SU-DHL-6 (cell line): ENCODE measurements around the gene ZNF469.

Source experiments
- CTCF ChIP-seq: fragments of 200-600 bp; sonication (generic); IDR thresholded peaks from one replicate; pipeline ENCODE4 v1.5.1; 2017; ENCODE audit warnings: antibody characterized with exemption, mild to moderate bottlenecking, low read length, moderate library complexity; ENCODE audit not compliant: insufficient read depth, poor library complexity, severe bottlenecking
- EZH2phosphoT487 ChIP-seq: fragments of 200-600 bp; sonication (generic), shearing (Covaris generic); conservative IDR thresholded peaks from 2 replicates; pipeline ENCODE4 v1.6.1; 2018; ENCODE audit warnings: mild to moderate bottlenecking, antibody characterized with exemption, low read length, moderate library complexity, mixed read lengths

DNA sequence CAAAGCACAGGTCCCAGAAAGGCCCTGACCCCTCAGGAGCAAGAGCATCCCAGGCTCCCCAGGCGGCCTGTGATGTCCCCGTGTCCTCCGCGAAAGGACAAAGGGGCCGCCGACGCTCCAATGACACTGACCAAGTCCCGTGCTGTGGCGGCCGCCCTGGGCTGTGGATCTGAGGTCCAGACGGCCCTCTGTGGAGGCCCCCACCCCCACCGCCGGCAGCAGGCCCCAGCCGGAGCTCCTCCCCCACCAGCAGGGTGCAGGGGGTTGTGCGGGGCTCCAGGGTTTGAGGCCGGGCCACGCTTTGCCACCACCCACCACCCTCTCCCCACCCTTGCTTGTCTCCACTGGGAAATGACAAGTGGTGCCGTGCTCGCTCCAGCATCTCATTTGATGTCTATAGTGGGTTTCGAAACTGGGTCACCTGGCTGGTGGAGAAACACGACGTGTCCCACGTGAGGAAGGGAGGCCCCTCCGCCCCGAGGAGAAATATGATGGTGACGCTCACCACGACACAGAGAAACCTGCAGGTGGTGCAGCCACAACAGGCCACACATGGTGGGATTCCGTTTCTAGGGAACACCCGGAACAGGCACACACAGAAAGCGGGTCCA lies 31.2 kb upstream of the ZNF469 start:
- TF ChIP-seq CTCF (no peak), EZH2phosphoT487 (no peak)
